Ishikawa (cell line): ENCODE measurements around the gene FXN.

Source experiments
- CEBPB ChIP-seq: IDR thresholded peaks from 2 replicates; pipeline ENCODE4 v1.6.1; 2012
- CREB1 ChIP-seq: IDR thresholded peaks from 2 replicates; pipeline ENCODE4 v1.6.1; 2012; ENCODE audit warnings: low read depth
- EP300 ChIP-seq: IDR thresholded peaks from 2 replicates; pipeline ENCODE4 v1.6.1; 2012; ENCODE audit warnings: borderline replicate concordance
- TAF1 ChIP-seq: IDR thresholded peaks from 2 replicates; pipeline ENCODE4 v1.6.1; 2012; ENCODE audit warnings: low read depth, mild to moderate bottlenecking
- YY1 ChIP-seq: IDR thresholded peaks from 2 replicates; pipeline ENCODE4 v1.6.1; 2012; ENCODE audit warnings: low read depth
- TF ChIP-seq, protein P1 (sequence below): IDR thresholded peaks from 2 replicates; pipeline ENCODE4 v1.6.1; 2012
- TF ChIP-seq, protein P2 (sequence below): IDR thresholded peaks from 2 replicates; pipeline ENCODE4 v1.6.1; 2012; ENCODE audit warnings: low read depth, mild to moderate bottlenecking

DNA sequence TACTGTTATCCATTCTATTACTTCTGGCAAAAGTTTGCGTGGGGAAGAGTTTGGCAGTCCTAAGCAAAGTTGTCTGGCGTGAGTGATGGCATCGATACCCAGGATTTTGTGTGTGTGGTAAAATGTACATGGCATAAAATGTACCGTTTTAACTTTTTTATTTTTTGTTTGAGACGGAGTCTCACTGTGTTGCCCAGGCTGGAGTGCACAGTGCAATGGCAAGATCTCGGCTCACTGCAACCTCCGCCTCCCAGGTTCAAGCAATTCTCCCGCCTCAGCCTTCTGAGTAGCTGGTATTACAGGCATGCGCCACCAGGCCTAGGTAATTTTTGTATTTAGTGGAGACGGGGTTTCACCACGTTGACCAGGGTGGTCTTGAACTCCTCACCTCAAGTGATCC, 83.1 kb downstream of the FXN start:
- TF ChIP-seq, protein P1, sequence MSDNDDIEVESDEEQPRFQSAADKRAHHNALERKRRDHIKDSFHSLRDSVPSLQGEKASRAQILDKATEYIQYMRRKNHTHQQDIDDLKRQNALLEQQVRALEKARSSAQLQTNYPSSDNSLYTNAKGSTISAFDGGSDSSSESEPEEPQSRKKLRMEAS, result no peak
- TF ChIP-seq TAF1, result no peak
- no peak for TF ChIP-seq CEBPB
- no peak for TF ChIP-seq YY1
- TF ChIP-seq, protein P2, sequence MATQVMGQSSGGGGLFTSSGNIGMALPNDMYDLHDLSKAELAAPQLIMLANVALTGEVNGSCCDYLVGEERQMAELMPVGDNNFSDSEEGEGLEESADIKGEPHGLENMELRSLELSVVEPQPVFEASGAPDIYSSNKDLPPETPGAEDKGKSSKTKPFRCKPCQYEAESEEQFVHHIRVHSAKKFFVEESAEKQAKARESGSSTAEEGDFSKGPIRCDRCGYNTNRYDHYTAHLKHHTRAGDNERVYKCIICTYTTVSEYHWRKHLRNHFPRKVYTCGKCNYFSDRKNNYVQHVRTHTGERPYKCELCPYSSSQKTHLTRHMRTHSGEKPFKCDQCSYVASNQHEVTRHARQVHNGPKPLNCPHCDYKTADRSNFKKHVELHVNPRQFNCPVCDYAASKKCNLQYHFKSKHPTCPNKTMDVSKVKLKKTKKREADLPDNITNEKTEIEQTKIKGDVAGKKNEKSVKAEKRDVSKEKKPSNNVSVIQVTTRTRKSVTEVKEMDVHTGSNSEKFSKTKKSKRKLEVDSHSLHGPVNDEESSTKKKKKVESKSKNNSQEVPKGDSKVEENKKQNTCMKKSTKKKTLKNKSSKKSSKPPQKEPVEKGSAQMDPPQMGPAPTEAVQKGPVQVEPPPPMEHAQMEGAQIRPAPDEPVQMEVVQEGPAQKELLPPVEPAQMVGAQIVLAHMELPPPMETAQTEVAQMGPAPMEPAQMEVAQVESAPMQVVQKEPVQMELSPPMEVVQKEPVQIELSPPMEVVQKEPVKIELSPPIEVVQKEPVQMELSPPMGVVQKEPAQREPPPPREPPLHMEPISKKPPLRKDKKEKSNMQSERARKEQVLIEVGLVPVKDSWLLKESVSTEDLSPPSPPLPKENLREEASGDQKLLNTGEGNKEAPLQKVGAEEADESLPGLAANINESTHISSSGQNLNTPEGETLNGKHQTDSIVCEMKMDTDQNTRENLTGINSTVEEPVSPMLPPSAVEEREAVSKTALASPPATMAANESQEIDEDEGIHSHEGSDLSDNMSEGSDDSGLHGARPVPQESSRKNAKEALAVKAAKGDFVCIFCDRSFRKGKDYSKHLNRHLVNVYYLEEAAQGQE, result no peak
- no peak for TF ChIP-seq CREB1
- TF ChIP-seq EP300, result no peak
